Esophagus squamous epithelium (tissue), 4 donors: ENCODE results near the gene AXL.

Source experiments
- CTCF ChIP-seq, 6 experiments: fragments of 450-650 bp in 4 of 6; fragments of 200-600 bp in 2 of 6; sonication (generic) in 2 of 6; IDR thresholded peaks; one replicate each; pipeline ENCODE4 v1.5.1; 2016 to 2019; ENCODE audit warnings: antibody characterized with exemption in 6 of 6, mild to moderate bottlenecking in 4 of 6, moderate library complexity in 4 of 6
- POLR2A ChIP-seq, 4 donors: fragments of 450-650 bp; IDR thresholded peaks; one replicate each; pipeline ENCODE4 v1.6.1; 2017; ENCODE audit warnings: antibody characterized with exemption in 4 of 4, mild to moderate bottlenecking in 4 of 4, moderate library complexity in 3 of 4

- TF ChIP-seq CTCF (IDR thresholded peaks at IDR 0.05) (no peak), POLR2A (IDR thresholded peaks at IDR 0.05) (no peak)
Observed at GRCh38 chr19:41239961-41240574, 21.0 kb downstream of the AXL start.
